VCaP (cell line): Measurements from ENCODE around the gene NDOR1.
A peak's percentile ranks its signal among the peaks of the same experiment; 100 is the strongest.

Source experiments
- H3K27ac ChIP-seq: fragments of 450-650 bp; 2 replicates; pipeline ENCODE4 v1.5.1; 2017
- CTCF ChIP-seq: fragments of 450-650 bp; conservative IDR thresholded peaks from 2 replicates; pipeline ENCODE4 v1.5.1; 2017; ENCODE audit warnings: mild to moderate bottlenecking, moderate library complexity

The NDOR1 gene

GRCh38 chr9:137188086-137188489, 17.4 kb upstream of the NDOR1 start:
- TF ChIP-seq CTCF = no peak
- peak overlapping the region; percentile 97 for H3K27ac ChIP-seq

DNA sequence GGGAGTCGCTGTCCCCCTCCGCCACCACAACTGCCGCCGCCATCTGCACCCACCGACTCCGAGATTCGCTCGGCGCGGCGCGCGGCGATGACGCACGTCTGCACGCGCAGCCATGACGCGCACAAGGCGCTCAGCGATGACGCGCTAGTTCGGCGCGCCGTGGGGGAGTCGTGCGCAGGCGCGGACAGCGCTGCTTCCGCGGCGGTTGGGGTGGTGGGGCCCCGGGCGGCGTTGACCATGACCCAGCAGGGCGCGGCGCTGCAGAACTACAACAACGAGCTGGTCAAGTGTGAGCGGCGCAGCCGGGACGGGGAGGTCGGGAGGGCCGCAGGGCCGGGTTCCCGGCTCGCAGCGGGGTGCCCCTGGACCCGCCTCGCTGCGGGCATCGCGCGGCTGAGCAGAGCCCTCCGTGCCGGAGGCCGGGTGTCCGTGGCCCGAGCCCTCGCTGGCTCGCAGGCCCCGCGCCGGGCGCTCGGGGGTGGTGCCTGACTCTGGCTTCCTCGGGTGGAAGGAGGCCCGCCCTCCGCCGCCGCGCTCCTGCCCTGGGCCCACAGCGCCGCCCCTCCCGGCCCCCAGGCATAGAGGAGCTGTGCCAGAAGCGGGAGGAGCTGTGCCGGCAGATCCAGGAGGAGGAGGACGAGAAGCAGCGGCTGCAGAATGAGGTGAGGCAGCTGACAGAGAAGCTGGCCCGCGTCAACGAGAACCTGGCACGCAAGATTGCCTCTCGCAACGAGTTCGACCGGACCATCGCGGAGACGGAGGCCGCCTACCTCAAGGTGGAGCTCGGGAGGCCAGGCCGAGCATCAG, 16.8 kb upstream of the NDOR1 start, which contains the start of the genes ANAPC2 and SSNA1:
ANAPC2 (minus strand) TSS at position 71 of the 807 bp plus-strand sequence; CDS start at position 43, 28 bp downstream.
SSNA1 (plus strand) TSS at position 187 of the 807 bp plus-strand sequence; CDS start at position 238, 51 bp downstream.
- H3K27ac ChIP-seq = peak within 1 kb of the TSS; percentile 97
- TF ChIP-seq CTCF = peak; percentile 52

DNA sequence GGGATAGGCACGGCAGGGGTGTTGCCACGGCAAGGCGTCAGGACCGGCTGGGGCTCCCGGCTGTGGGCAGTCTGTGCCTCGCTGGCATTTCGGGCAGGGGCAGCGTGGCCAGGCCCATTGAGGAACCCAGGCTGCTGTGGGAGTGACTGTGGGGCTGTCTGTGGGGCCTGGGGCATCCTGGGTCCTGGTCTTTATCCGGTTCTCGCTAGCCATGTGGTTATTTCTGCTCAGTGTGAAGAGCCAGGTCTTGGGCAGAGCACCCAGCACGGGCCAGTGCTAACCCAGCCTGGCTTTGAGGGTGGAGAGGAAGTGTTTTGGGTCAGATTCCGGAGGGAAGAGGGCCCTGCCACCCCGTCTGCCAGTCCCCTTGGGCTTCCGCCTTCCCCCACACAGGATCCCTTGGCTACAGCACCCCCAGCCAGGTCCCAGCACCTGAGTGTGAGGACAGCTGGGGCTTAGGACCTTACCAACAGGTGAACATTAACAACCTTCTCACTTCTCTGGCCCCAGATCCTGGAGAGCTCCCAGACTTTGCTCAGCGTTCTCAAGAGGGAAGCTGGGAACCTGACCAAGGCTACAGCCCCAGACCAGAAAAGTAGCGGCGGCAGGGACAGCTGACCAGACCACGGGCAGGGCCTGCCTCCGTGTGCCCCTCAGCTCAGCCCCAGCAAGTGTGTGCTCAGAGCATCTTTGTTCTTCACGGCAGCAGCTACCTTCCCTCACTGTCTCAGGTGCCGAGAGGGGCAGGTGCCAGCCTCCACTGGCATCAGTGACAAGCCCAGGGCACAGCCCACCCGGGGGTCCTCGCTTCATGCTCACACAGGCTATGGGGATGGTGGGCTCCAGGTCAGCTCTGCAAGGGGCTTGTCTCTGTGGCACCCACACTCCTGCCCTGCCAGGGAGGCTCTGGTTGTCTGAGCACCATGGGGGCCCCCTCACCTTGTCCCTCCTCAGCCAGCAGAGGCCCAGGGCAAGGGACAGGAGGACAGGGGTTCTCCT, 15.9 kb upstream of the NDOR1 start:
- TF ChIP-seq CTCF = no peak
- H3K27ac ChIP-seq = peak overlapping the region; percentile 97

DNA sequence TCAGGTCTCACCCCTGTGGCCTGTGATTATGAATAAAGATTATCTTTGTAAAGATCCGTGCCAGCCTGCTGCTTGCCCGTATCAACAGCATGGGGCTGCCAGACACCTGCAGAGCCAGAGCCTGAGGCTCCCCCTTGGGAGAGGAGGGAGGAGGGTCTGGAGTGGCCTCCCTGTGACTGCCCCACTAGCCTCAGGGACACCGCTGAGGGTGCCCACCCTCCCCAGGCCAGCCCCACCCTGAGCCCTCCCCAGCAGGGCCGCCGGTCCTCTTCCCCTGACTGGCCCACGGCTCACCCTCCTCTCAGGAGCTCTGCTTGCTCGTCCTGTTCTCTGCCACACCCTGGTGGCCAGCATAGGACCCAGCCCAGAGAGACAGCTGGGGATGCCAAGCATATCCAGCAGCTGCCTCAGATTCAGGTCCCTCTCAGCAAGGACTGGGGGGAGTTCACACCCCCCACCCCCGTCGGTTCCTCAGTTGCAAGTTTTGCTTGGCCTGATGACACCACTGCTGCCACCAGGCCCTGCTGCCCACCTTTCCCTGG, 15.1 kb upstream of the NDOR1 start:
- peak; percentile 42 for TF ChIP-seq CTCF
- H3K27ac ChIP-seq = peak overlapping the region; percentile 97

DNA sequence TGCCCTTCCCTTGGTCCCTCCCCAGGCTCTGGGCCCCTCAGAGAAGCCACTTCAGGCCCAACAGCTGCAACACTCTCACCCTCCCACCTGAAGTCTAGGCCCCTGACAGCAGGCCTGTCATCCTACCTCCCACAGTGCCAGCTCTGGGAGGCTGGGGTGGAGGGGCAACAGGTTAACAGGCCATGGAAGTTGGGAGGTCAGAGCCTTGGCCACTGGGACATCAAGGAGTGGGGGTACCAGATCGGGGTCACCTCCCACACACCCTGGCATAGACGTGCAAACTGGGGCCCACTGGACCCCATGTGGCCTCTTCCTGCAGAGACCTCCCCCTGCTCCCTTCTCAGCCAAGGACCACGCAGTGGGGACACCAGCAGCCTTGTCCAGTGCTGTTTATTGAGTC, 14.3 kb upstream of the NDOR1 start:
- TF ChIP-seq CTCF = no peak
- H3K27ac ChIP-seq = peak overlapping the region; percentile 97

- TF ChIP-seq CTCF = no peak
- H3K27ac ChIP-seq = peak overlapping the region; percentile 97
Observed at GRCh38 chr9:137191691-137192447, 13.6 kb upstream of the NDOR1 start.
